T-cell (primary cell): ENCODE data around the gene SLC1A3. TPM values are rescaled to one million over a fixed set of nuclear protein-coding genes. Genes with fewer than 3 reads are reported as not detected.

Experiments used
- ATAC-seq, 4 experiments: fragments of 200-7000 bp in 3 of 4; fragments of 150-1000 bp in 1 of 4; cut with Tn5 transposase; replicated peaks in 1 of 4; 1 replicate in 3 of 4; 2 replicates in 1 of 4; pipeline ENCODE4 v1.10.0; 2021; ENCODE audit warnings: moderate library complexity in 3 of 4, mild to moderate bottlenecking in 2 of 4, moderate number of reproducible peaks in 1 of 4
- CTCF ChIA-PET, 2 donors: fragments of 300-600 bp; sonication (Branson Sonifier 250); formaldehyde crosslinking; loops; one replicate each; lab custom pipeline; 2022; ENCODE audit warnings: antibody characterized with exemption in 2 of 2; lab: Charles Lee
- POLR2A ChIA-PET, 2 donors: fragments of 300-600 bp; sonication (Branson Sonifier 250); formaldehyde crosslinking; loops; one replicate each; lab custom pipeline; 2022; ENCODE audit warnings: antibody characterized with exemption in 2 of 2; lab: Charles Lee
- DNase-seq, 35 experiments: peaks; one replicate each; pipeline versions ENCODE4 v3.0.0 to v3.0.0-alpha.2; 2013 to 2023
- H3K27ac ChIP-seq: one replicate; pipeline ENCODE4 v1.5.1; 2013; ENCODE audit warnings: low read length
- H3K27me3 ChIP-seq, 2 experiments: replicated peaks in 1 of 2; 1 replicate in 1 of 2; 2 replicates in 1 of 2; pipeline versions ENCODE4 v1.6.1 to v1.7.0; 2013; ENCODE audit warnings: low read length in 1 of 2, mixed read lengths in 1 of 2; ENCODE audit not compliant: control insufficient read depth in 2 of 2, insufficient read depth in 2 of 2; ENCODE audit errors: extremely low read depth in 1 of 2
- H3K36me3 ChIP-seq, 2 donors: 1 replicate in 1 of 2; 2 replicates in 1 of 2; pipeline versions ENCODE4 v1.6.1 to v1.7.0; 2013; ENCODE audit warnings: low read length in 1 of 2; ENCODE audit not compliant: control insufficient read depth in 2 of 2, insufficient read depth in 1 of 2; ENCODE audit errors: extremely low read depth in 1 of 2
- H3K4me1 ChIP-seq, 2 experiments: 1 replicate in 1 of 2; 2 replicates in 1 of 2; pipeline versions ENCODE4 v1.6.1 to v1.7.0; 2013; ENCODE audit warnings: low read length in 2 of 2, mixed read lengths in 1 of 2; ENCODE audit not compliant: insufficient read depth in 2 of 2, control insufficient read depth in 1 of 2; ENCODE audit errors: extremely low read depth in 1 of 2
- H3K4me3 ChIP-seq, 2 donors: 1 replicate in 1 of 2; 2 replicates in 1 of 2; pipeline versions ENCODE4 v1.5.1 to v1.7.0; 2013; ENCODE audit warnings: mild to moderate bottlenecking in 2 of 2, low read length in 1 of 2, moderate library complexity in 1 of 2; ENCODE audit not compliant: control insufficient read depth in 1 of 2; ENCODE audit errors: extremely low read depth in 1 of 2
- H3K9me3 ChIP-seq: 2 replicates; pipeline ENCODE4 v1.7.0; 2013
- H3K27ac Mint-ChIP-seq, 2 donors: one replicate each; pipeline ENCODE4 v1.8.0; 2020 to 2021; ENCODE audit warnings: mild to moderate bottlenecking in 2 of 2, mixed read lengths in 2 of 2
- H3K27me3 Mint-ChIP-seq, 2 donors: one replicate each; pipeline ENCODE4 v1.8.0; 2021 to 2022; ENCODE audit warnings: mixed read lengths in 2 of 2
- H3K36me3 Mint-ChIP-seq: one replicate; pipeline ENCODE4 v1.8.0; 2021; ENCODE audit warnings: mixed read lengths
- H3K4me1 Mint-ChIP-seq, 3 donors: one replicate each; pipeline ENCODE4 v1.8.0; 2020 to 2022; ENCODE audit warnings: mixed read lengths in 3 of 3, mild to moderate bottlenecking in 1 of 3
- H3K4me3 Mint-ChIP-seq, 3 donors: one replicate each; pipeline ENCODE4 v1.8.0; 2020 to 2022; ENCODE audit warnings: mild to moderate bottlenecking in 3 of 3, mixed read lengths in 3 of 3, moderate library complexity in 3 of 3
- H3K9me3 Mint-ChIP-seq, 3 donors: one replicate each; pipeline ENCODE4 v1.8.0; 2020 to 2022; ENCODE audit warnings: mixed read lengths in 3 of 3
- WGBS: methylation state at CpG from one replicate; pipeline ENCODE4 v1.1.5; 2013; ENCODE audit warnings: missing lambda C conversion rate; ENCODE audit not compliant: insufficient coverage; 5-methylcytosine and 5-hydroxymethylcytosine counted together
- total RNA-seq, 35 experiments: library from RNA in 6 of 35; stranded (reverse) in 6 of 35; fragments of 120-200 nt in 1 of 35; gene quantifications; one replicate each; pipeline versions ENCODE4 v1.2.1 to v1.2.4 and lab custom pipeline; 2013 to 2026

SLC1A3 gene
- total RNA-seq, 5 donors from 2014 or later (not counting 1 experiment from before 2014, with no cell fraction given), result 0.12 to 0.25 (median 0.23) TPM; not detected in 2

- ChIA-PET POLR2A (interaction anchor here in 1 of 2 donors (0.5 kb wide), 1 partner anchor 354 kb away, joined by 3 read pairs; no protein-coding TSS in a partner anchor), CTCF (interaction anchor here (0.6 to 1.5 kb wide), 7 partner anchors 9 to 180 kb away, joined by 3 to 5 read pairs (median 4); no protein-coding TSS in a partner anchor)
- Histone ChIP-seq H3K36me3 (no peaks in the 10 kb centered on the region), H3K27me3 (peaks cover 0 to 22% of the 10 kb centered on the region in 2 experiments), H3K4me1 (peaks cover 0 to 16% of the 10 kb centered on the region in 2 experiments), H3K27ac (no peak overlapping the region), H3K4me3 (peak overlapping the region; percentile 49 to 82), H3K9me3 (no peaks in the 10 kb centered on the region)
- WGBS, result 3% methylated on average over 46 of the region's 50 CpGs
- Mint-ChIP-seq H3K27ac (peak overlapping the region in 1 of 2 donors; percentile 7), H3K9me3 (no peaks in the 10 kb centered on the region), H3K36me3 (no peaks in the 10 kb centered on the region), H3K27me3 (peaks cover 4 to 16% of the 10 kb centered on the region in 2 donors), H3K4me1 (peaks cover 7 to 19% (median 16%) of the 10 kb centered on the region in 3 donors), H3K4me3 (peak overlapping the region; percentile 64 to 84 (median 77))
- peak; percentile 89 to 91 (median 91) for ATAC-seq
- DNase-seq, result peak; percentile 18 to 71 (median 48)
These were observed 83.9 kb downstream of the SLC1A3 start for GRCh38 chr5:36690041-36690961.

DNA sequence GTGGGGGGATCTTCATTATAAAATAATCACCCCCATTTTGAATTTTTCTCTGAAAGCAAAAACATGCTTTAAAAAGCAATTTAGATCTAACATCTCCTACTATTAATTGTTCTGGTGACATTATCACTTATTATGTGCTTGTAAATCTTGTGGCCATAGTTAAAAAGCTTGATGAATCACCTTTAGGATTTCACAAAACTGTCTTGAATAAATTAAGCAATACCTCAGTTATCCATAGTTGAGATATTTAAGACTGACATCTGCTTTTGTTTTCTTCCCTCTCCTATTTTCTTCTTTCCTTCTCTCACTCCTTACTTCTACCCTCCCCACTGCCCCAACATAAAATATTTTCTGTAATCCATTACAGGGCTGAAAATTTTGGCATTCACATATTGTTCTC is 84.8 kb downstream of the SLC1A3 start:
- no peak overlapping the region for H3K4me3 ChIP-seq
- H3K27ac ChIP-seq, result no peak overlapping the region
- ATAC-seq (no peak), DNase-seq (no peak)
- peak overlapping the region in 1 of 3 donors; percentile 64 for H3K4me3 Mint-ChIP-seq
- no peaks in the 10 kb centered on the region for H3K36me3 ChIP-seq
- peaks cover 7 to 21% (median 16%) of the 10 kb centered on the region in 3 donors for H3K4me1 Mint-ChIP-seq
- POLR2A ChIA-PET, result no interaction called here
- peaks cover 0 to 24% of the 10 kb centered on the region in 2 experiments for H3K27me3 ChIP-seq
- no peaks in the 10 kb centered on the region for H3K36me3 Mint-ChIP-seq
- no peaks in the 10 kb centered on the region for H3K9me3 Mint-ChIP-seq
- no peaks in the 10 kb centered on the region for H3K9me3 ChIP-seq
- H3K27ac Mint-ChIP-seq, result no peak overlapping the region
- peaks cover 0 to 16% of the 10 kb centered on the region in 2 experiments for H3K4me1 ChIP-seq
- CTCF ChIA-PET, result interaction anchor here (0.7 to 1.5 kb wide), 4 partner anchors 8 to 176 kb away, joined by 3 to 5 read pairs (median 4); no protein-coding TSS in a partner anchor
- H3K27me3 Mint-ChIP-seq, result peaks cover 4 to 16% of the 10 kb centered on the region in 2 donors

DNA sequence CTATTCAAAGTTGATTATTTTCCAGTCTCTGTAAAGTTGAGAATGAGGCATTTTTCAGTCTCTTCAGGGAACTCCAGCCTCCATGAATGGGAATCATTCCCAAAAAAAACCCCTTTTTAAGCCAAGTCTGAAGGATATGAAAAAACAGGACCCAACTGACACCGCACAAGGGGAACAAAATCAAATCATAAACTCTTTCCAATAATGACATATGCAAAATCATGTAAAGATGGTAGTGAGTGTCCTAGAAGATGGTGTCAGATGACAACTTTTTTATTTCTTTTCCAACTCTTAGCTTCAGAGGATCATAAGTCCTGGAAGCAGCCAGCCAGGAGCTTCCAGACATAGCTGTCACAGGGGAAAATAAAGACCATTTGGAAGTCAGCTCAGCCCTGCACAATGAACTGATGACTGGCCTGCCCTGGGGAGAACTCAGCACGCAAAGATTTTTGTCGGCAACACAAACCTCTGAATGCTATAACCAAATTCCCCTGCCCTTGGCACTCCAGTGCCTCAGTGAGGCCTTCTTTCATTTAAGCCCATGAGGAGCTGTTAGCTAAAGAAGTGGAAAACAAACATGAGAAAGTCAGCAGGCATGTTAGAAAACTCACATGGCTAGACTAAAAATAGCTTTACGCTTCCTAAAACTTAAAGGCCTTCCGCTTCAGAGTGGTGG is 85.4 kb downstream of the SLC1A3 start:
- Histone ChIP-seq H3K9me3 (no peaks in the 10 kb centered on the region), H3K27me3 (peaks cover 0 to 25% of the 10 kb centered on the region in 2 experiments), H3K36me3 (no peaks in the 10 kb centered on the region), H3K4me1 (peaks cover 0 to 16% of the 10 kb centered on the region in 2 experiments), H3K27ac (no peak overlapping the region), H3K4me3 (no peak overlapping the region)
- WGBS, result 0% methylated on average over 1 of the region's 5 CpGs
- peaks cover 7 to 21% (median 16%) of the 10 kb centered on the region in 3 donors for H3K4me1 Mint-ChIP-seq
- ATAC-seq (no peak), DNase-seq (no peak)
- POLR2A ChIA-PET, result no interaction called here
- H3K36me3 Mint-ChIP-seq, result no peaks in the 10 kb centered on the region
- no peaks in the 10 kb centered on the region for H3K9me3 Mint-ChIP-seq
- H3K4me3 Mint-ChIP-seq, result peak overlapping the region in 1 of 3 donors; percentile 64
- H3K27ac Mint-ChIP-seq, result no peak overlapping the region
- peaks cover 4 to 16% of the 10 kb centered on the region in 2 donors for H3K27me3 Mint-ChIP-seq
- CTCF ChIA-PET, result interaction anchor here (0.6 to 1.2 kb wide), 3 partner anchors 8 to 111 kb away, joined by 3 to 4 read pairs (median 3); no protein-coding TSS in a partner anchor

DNA sequence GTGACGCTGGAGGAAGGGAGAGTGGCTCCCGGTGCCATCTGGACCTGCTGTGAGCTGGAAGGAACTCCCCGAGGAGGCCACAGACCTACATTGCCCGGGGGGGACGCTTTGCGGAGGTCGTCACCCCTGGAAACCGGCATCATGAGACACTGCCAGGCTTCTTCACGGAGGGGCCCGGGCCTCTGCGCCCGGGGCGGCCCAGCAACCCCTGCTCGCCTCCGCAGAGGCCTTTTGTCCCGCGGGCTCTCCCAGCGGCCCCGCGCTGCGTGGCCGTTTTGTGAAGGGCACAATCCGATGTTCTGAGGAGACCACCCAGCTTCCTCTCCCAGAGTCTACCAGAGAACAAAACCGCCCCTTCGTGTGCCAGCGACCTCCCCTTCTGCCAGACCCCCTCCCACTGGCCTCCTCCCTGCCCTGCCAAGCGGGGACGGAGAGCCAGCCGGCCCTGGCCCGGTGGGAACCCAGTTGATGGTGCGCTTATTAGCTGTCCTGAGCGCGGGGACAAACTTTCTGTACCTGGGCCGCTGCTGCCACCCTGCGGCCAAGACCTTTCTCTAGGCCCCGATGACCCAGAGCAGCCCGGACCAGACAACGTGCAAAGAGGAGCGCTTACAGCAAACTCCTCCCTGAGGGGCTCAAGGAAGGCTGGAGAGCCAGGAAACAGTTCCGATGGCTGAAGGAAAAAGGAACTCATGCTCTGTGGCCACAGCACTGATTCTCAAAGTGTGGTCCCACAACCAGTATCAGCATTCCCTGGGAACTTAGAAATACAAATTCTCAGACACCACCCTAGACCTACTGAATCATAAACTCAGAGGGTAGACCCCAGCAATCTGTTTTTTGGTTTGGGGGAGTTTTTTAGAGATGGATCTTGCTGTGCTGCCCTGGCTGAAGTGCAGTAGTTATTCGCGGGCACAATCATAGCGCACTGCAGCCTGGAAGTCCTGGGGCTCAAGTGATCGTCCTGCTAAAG is 86.7 kb downstream of the SLC1A3 start:
- Histone ChIP-seq H3K27me3 (peaks cover 0 to 27% of the 10 kb centered on the region in 2 experiments), H3K36me3 (no peaks in the 10 kb centered on the region), H3K4me3 (peak overlapping the region in 1 of 2 donors; percentile 6), H3K9me3 (no peaks in the 10 kb centered on the region), H3K27ac (no peak overlapping the region), H3K4me1 (peaks cover 0 to 16% of the 10 kb centered on the region in 2 experiments)
- peaks cover 4 to 16% of the 10 kb centered on the region in 2 donors for H3K27me3 Mint-ChIP-seq
- ATAC-seq (peak in 1 of 4 experiments; percentile 31), DNase-seq (peak in 11 of 35 experiments; percentile 1 to 40 (median 10))
- ChIA-PET POLR2A (no interaction called here), CTCF (interaction anchor here in 1 of 2 donors (0.6 kb wide), 1 partner anchor 58 kb away, joined by 4 read pairs; no protein-coding TSS in a partner anchor)
- peak overlapping the region in 1 of 3 donors; percentile 7 for H3K4me3 Mint-ChIP-seq
- H3K36me3 Mint-ChIP-seq, result no peaks in the 10 kb centered on the region
- no peaks in the 10 kb centered on the region for H3K9me3 Mint-ChIP-seq
- peaks cover 7 to 21% (median 16%) of the 10 kb centered on the region in 3 donors for H3K4me1 Mint-ChIP-seq
- WGBS, result 26% methylated on average over 42 of the region's 44 CpGs
- H3K27ac Mint-ChIP-seq, result no peak overlapping the region

DNA sequence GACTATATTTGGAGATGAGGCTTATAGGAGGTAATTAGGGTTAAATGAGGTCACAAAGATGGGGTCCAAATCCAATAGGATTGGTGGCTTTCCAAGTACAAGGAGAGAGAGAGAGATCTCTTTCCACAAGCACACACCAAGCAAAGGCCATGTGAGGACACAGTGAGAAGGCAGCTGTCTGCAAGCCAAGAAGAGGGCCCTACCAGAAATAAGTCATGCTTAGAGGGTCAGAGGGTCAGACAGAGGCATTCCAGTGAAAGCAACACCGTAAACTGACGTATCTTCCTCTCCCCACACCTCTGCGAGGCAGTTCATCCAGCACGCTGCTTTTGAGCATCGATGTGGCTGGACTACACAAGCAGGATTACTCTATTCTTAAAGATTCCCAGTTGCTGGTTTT is 87.9 kb downstream of the SLC1A3 start:
- CTCF ChIA-PET, result interaction anchor here in 1 of 2 donors (0.5 to 0.7 kb wide), 2 partner anchors 520 to 523 kb away, joined by 3 to 6 read pairs; no protein-coding TSS in a partner anchor
- whole genome bisulfite sequencing, result 60% methylated on average over 1 of the region's 5 CpGs
- DNase-seq (no peak), ATAC-seq (no peak)
- Mint-ChIP-seq H3K4me3 (no peak overlapping the region), H3K27me3 (peaks cover 4 to 13% of the 10 kb centered on the region in 2 donors), H3K9me3 (no peaks in the 10 kb centered on the region), H3K4me1 (peaks cover 7 to 19% (median 16%) of the 10 kb centered on the region in 3 donors), H3K27ac (no peak overlapping the region), H3K36me3 (no peaks in the 10 kb centered on the region)
- Histone ChIP-seq H3K9me3 (no peaks in the 10 kb centered on the region), H3K27ac (no peak overlapping the region), H3K4me3 (no peak overlapping the region), H3K4me1 (peaks cover 0 to 16% of the 10 kb centered on the region in 2 experiments), H3K36me3 (no peaks in the 10 kb centered on the region), H3K27me3 (peaks cover 0 to 24% of the 10 kb centered on the region in 2 experiments)
- POLR2A ChIA-PET, result interaction anchor here in 1 of 2 donors (0.6 kb wide), 1 partner anchor 857 kb away, joined by 13 read pairs; no protein-coding TSS in a partner anchor
